SJCRH30 (cell line): ENCODE results near the gene ZFYVE28. TPM values are rescaled to one million over a fixed set of nuclear protein-coding genes. Genes with fewer than 3 reads are reported as not detected.
A peak's percentile ranks its signal among the peaks of the same experiment; 100 is the strongest.
"Not testable (repeated sequence)": the region's sequence is repeated elsewhere in the genome, so short reads cannot be mapped to it uniquely, and the experiment has no call there.

Experiments
- DNase-seq, 2 experiments: peaks; one replicate each; pipeline ENCODE4 v3.0.0-alpha.2; 2015 to 2020
- H3K27ac ChIP-seq: fragments of 250-450 bp; sonication (Bioruptor Pico); 2 replicates; pipeline ENCODE4 v1.5.1; 2020; ENCODE audit warnings: mild to moderate bottlenecking, moderate library complexity
- H3K27me3 ChIP-seq: fragments of 250-450 bp; sonication (Bioruptor Pico); 2 replicates; pipeline ENCODE4 v1.5.1; 2020; ENCODE audit warnings: mild to moderate bottlenecking, moderate library complexity
- H3K36me3 ChIP-seq: fragments of 250-450 bp; sonication (Bioruptor Pico); 2 replicates; pipeline ENCODE4 v1.5.1; 2020; ENCODE audit warnings: mild to moderate bottlenecking, moderate library complexity
- H3K4me1 ChIP-seq: fragments of 250-450 bp; sonication (Bioruptor Pico); 2 replicates; pipeline ENCODE4 v1.5.1; 2020; ENCODE audit warnings: mild to moderate bottlenecking, moderate library complexity
- H3K4me3 ChIP-seq: fragments of 250-450 bp; sonication (Bioruptor Pico); 2 replicates; pipeline ENCODE4 v1.5.1; 2020; ENCODE audit warnings: mild to moderate bottlenecking, moderate library complexity
- H3K9me3 ChIP-seq: fragments of 250-450 bp; sonication (Bioruptor Pico); replicated peaks from 2 replicates; pipeline ENCODE4 v1.5.1; 2020; ENCODE audit warnings: mild to moderate bottlenecking, moderate library complexity
- total RNA-seq: library from RNA; depleted of rRNA; stranded (reverse); fragments of >200 nt; shearing (Covaris generic); gene quantifications from 2 replicates; pipeline ENCODE4 v1.2.3, GENCODE V29; 2014

ZFYVE28 gene
- total RNA-seq, 1 experiment from 2014 or later: not detected

- H3K4me1 ChIP-seq: no peaks in the 10 kb centered on the region; the same call in 1 of the 2 replicates
- H3K36me3 ChIP-seq: no peaks in the 10 kb centered on the region
- H3K27ac ChIP-seq: no peak overlapping the region
- peaks cover 10% of the 10 kb centered on the region; the same call in 1 of the 2 replicates for H3K27me3 ChIP-seq
- DNase-seq: peak in 1 of 2 experiments; percentile 43
- no peaks in the 10 kb centered on the region for H3K9me3 ChIP-seq
- no peak overlapping the region for H3K4me3 ChIP-seq
Measured at GRCh38 chr4:2286904-2287593, 131.4 kb downstream of the ZFYVE28 start.

DNA sequence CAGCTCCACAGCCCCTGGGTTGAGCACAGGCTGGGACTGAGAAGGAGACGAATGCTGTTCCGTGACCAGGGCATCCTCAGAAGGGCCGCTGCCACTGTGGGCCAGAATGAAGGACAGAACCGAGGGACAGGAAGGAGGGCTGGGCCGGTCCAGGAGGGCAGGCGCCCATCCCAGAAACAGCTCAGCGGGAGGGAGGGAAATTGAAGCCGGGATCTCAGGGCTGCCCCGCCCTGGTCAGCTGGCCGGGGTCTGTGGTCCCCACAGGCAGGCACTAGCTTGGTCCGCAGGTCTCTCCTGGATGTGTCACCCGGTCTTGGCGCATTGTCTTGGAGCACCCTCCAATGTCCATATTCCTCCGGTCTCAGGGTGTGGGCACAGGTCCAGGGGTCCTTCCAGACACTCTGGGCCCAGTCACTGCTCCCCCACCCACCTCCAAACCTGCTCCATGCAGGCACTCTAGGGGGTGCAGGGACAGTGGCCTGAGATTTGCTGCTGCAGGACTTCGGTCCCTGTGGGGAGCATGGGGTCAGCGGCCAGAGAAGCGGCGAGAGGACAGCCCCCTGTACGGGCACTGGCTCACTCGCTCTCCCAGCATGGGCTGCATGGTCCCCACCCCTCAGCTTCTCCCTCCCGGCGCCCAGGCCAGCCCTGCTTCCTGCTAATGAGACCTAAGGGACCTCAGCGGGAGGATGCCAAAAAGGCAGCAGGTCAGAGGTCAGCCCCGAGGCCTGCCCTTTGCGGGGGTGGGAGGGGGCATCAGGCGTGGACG, 132.6 kb downstream of the ZFYVE28 start:
- DNase-seq: no peak
- Histone ChIP-seq H3K36me3 (no peaks in the 10 kb centered on the region), H3K27me3 (peaks cover 10% of the 10 kb centered on the region; the same call in 1 of the 2 replicates), H3K4me3 (no peak overlapping the region), H3K9me3 (no peaks in the 10 kb centered on the region), H3K4me1 (no peaks in the 10 kb centered on the region; the same call in 1 of the 2 replicates), H3K27ac (no peak overlapping the region)

DNA sequence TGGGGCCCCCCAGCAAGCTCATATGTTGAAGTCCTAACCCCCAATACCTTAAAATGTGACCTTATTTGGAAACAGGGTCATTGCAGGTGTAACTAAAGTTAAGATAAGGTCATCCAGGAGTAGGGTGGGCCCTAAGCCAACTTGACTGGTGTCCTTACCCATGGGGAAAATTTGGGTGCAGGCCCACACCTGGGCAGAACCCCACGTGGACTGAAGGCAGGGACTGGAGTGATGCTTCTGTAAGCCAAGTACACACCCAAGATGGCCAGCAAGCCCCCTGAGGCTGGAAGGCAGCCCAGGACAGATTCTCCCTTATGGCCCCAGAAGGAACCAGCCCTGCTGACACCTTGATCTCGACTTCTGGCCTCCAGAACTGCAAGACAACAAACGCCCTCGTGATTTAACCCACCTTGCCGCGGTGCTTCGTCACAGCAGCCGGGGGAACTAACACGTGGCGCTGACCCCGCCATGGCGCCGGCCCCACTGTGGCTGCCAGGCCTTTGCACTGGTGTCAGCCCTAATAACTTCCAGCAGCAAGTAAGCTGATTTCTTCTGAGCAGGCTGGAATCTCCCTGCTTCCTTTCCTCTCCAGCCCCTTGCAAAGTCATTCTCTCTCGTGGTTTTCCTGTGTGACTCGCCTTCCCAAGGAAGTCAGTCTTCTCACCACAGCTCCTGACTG, 133.4 kb downstream of the ZFYVE28 start:
- DNase-seq: no peak

GRCh38 chr4:2284161-2284933, 134.1 kb downstream of the ZFYVE28 start:
- Histone ChIP-seq H3K4me3 (no peak overlapping the region), H3K4me1 (no peaks in the 10 kb centered on the region; the same call in 1 of the 2 replicates), H3K9me3 (no peaks in the 10 kb centered on the region), H3K36me3 (no peaks in the 10 kb centered on the region), H3K27ac (no peak overlapping the region), H3K27me3 (peaks cover 10% of the 10 kb centered on the region; the same call in 1 of the 2 replicates)
- no peak for DNase-seq

More for the DNA sequence above, 133.4 kb downstream of the ZFYVE28 start:
- Histone ChIP-seq H3K4me3 (no peak overlapping the region), H3K36me3 (no peaks in the 10 kb centered on the region), H3K4me1 (no peaks in the 10 kb centered on the region; the same call in 1 of the 2 replicates), H3K27me3 (peaks cover 10% of the 10 kb centered on the region; the same call in 1 of the 2 replicates), H3K9me3 (no peaks in the 10 kb centered on the region), H3K27ac (no peak overlapping the region)

DNA sequence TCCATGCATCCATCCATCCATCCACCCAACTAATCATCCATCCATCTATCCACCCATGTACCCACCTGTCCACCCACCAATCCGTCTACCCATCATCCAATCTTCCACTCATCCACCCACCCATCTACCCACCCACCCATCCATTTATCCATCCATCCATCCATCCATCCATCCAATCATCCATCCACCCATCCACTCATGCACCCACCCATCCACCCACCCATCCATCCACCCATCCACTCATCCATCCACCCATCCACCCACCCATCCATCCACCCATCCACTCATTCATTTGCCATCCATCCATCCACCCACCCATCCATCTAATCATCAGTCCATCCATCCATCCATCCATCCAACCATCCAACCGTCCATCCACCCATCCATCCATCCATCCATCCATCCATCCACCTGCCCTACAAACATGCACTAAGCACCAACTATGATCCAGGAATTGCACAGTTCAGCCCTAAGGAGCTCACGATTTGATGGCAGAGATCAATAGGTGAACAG, 135.2 kb downstream of the ZFYVE28 start:
- Histone ChIP-seq H3K36me3 (no peaks in the 10 kb centered on the region), H3K27ac (no peak overlapping the region), H3K4me3 (no peak overlapping the region), H3K9me3 (no peaks in the 10 kb centered on the region), H3K4me1 (no peaks in the 10 kb centered on the region; the same call in 1 of the 2 replicates), H3K27me3 (peaks cover 10% of the 10 kb centered on the region; the same call in 1 of the 2 replicates)
- no peak for DNase-seq

GRCh38 chr4:2281575-2282343, 136.7 kb downstream of the ZFYVE28 start:
- Histone ChIP-seq H3K36me3 (no peaks in the 10 kb centered on the region), H3K27me3 (peaks cover 10% of the 10 kb centered on the region; the same call in 1 of the 2 replicates), H3K27ac (no peak overlapping the region), H3K9me3 (no peaks in the 10 kb centered on the region), H3K4me3 (no peak overlapping the region), H3K4me1 (no peaks in the 10 kb centered on the region; the same call in 1 of the 2 replicates)
- DNase-seq: no peak

DNA sequence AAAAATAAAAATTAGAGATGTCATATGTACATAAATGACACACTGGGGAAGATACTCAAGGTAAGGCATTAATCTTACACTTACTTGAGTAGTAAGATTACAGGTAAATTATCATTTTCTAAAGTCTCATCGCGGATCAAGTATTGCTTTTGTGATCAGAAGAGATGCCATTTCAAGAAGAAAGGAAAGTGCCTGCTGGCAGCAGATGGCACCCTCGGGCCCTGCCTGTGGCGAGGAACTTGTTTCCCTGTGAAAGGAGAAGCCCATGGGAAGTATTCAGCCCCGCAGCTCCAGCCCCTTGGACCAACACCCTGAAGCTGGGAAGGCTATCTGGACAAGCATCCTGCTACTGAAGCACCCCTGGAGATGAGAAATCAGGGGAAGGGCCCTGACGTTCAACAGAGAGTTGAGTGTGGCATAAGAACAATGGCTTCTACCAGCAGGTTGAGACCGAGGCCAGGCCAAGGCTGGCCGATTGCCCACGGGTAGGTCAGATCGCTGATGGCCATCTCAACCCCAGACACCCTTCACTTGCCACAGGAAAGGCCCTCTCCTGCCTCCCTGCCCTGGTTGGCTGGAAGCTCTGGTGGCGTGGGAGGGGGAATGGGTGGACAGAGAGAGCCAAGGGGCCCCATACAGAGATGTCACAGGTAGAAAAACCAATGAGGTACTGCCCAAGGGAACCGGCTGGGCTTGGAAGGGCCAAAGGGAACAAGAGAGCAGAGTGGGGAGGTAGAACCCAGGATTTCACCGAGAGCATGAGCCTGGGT, 137.7 kb downstream of the ZFYVE28 start:
- Histone ChIP-seq H3K9me3 (no peaks in the 10 kb centered on the region), H3K4me3 (no peak overlapping the region), H3K27ac (no peak overlapping the region)

GRCh38 chr4:2277956-2278355, 140.5 kb downstream of the ZFYVE28 start:
- H3K36me3 ChIP-seq: no peaks in the 10 kb centered on the region
- no peak overlapping the region for H3K4me3 ChIP-seq
- H3K27me3 ChIP-seq: peaks cover 9% of the 10 kb centered on the region; the same call in 1 of the 2 replicates
- no peak for DNase-seq
- H3K9me3 ChIP-seq: no peaks in the 10 kb centered on the region
- no peaks in the 10 kb centered on the region for H3K4me1 ChIP-seq
- H3K27ac ChIP-seq: no peak overlapping the region

More for the DNA sequence above, 137.7 kb downstream of the ZFYVE28 start:
- H3K36me3 ChIP-seq: no peaks in the 10 kb centered on the region
- H3K27me3 ChIP-seq: peaks cover 3% of the 10 kb centered on the region; the same call in 1 of the 2 replicates
- no peak for DNase-seq
- H3K4me1 ChIP-seq: no peaks in the 10 kb centered on the region

DNA sequence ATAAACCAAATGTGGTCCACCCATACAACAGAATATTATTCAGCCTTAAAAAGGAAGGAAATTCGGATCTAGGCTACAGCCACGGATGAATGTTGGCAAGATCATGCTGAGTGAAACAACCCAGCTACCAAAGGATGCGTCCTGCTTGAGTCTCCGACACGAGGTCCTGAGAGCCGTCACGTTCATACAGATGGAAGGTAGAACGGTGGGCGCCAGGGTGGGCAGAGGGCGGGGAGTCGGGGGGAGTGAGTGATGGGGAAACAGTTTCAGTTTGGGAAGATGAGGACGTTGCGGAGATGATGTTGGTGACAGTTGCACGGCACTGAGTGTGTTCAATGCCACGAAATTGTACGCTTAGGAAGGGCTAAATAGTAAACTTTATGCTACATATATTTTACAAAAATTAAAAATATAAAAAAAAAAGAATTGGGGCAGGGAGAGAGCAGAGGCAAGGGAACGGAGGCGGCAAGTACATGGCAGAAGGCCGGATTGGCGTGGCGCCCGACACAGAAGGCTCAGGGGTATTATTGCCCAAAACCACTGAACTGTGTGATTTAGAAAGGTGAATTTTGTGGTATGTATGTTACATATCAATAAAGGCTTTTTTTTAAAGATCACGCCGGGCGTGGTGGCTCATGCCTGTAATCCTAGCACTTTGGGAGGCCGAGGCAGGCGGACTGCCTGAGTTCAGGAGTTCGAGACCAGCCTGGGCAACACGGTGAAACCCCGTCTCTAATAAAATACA, 141.7 kb downstream of the ZFYVE28 start:
- no peaks in the 10 kb centered on the region for H3K9me3 ChIP-seq
- H3K4me3 ChIP-seq: no peak overlapping the region
- H3K36me3 ChIP-seq: no peaks in the 10 kb centered on the region
- no peak for DNase-seq
- H3K27me3 ChIP-seq: peaks cover 11% of the 10 kb centered on the region; the same call in 1 of the 2 replicates
- H3K4me1 ChIP-seq: no peaks in the 10 kb centered on the region
- H3K27ac ChIP-seq: no peak overlapping the region

- no peak for DNase-seq
- Histone ChIP-seq H3K27ac (no peak overlapping the region), H3K4me3 (no peak overlapping the region), H3K9me3 (no peaks in the 10 kb centered on the region), H3K27me3 (peaks cover 11% of the 10 kb centered on the region; the same call in 1 of the 2 replicates), H3K36me3 (no peaks in the 10 kb centered on the region), H3K4me1 (no peaks in the 10 kb centered on the region)
Measured at GRCh38 chr4:2275546-2276251, 142.7 kb downstream of the ZFYVE28 start.

DNA sequence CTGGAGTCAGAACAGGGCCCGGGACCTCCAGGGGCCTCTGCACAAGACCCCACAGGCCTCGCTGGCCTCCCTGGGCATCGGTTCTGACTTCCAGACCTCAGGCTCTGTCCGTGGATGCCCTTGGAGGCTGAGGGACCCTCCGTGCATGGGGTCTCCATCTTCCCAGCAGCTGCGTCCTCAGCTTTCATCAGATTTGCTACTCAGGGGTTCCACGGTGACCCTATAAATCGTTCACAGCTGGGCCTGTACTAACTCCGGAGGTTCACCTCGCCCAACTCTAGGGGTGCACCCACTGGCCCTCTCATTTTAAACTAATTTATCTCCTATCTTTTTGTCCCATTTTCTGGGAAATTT, 143.4 kb downstream of the ZFYVE28 start:
- DNase-seq, H3K4me1 ChIP-seq, H3K4me3 ChIP-seq, H3K36me3 ChIP-seq, H3K27ac ChIP-seq, H3K9me3 ChIP-seq: not testable (repeated sequence)
- peaks cover 11% of the 10 kb centered on the region; the same call in 1 of the 2 replicates for H3K27me3 ChIP-seq
